Memory B cell (primary cell): ENCODE results near the gene TALDO1.

Experiments
- ATAC-seq: fragments of 150-1000 bp; cut with Tn5 transposase; 2 replicates; pipeline ENCODE4 v1.10.0; 2021; ENCODE audit warnings: low read depth, mild to moderate bottlenecking, moderate library complexity
- DNase-seq, 2 donors: peaks; one replicate each; pipeline ENCODE4 v3.0.0; 2022; ENCODE audit warnings: low spot score in 2 of 2
- H3K27ac Mint-ChIP-seq: one replicate; pipeline ENCODE4 v1.8.0; 2022; ENCODE audit warnings: mild to moderate bottlenecking, moderate library complexity, mixed read lengths
- H3K27me3 Mint-ChIP-seq: one replicate; pipeline ENCODE4 v1.8.0; 2022; ENCODE audit warnings: mixed read lengths
- H3K36me3 Mint-ChIP-seq: one replicate; pipeline ENCODE4 v1.8.0; 2022; ENCODE audit warnings: mild to moderate bottlenecking, mixed read lengths
- H3K4me1 Mint-ChIP-seq: one replicate; pipeline ENCODE4 v1.8.0; 2022; ENCODE audit warnings: mixed read lengths
- H3K4me3 Mint-ChIP-seq: one replicate; pipeline ENCODE4 v1.8.0; 2022; ENCODE audit warnings: mild to moderate bottlenecking, moderate library complexity, mixed read lengths
- H3K9me3 Mint-ChIP-seq: one replicate; pipeline ENCODE4 v1.8.0; 2022; ENCODE audit warnings: mixed read lengths

TALDO1 gene

DNA sequence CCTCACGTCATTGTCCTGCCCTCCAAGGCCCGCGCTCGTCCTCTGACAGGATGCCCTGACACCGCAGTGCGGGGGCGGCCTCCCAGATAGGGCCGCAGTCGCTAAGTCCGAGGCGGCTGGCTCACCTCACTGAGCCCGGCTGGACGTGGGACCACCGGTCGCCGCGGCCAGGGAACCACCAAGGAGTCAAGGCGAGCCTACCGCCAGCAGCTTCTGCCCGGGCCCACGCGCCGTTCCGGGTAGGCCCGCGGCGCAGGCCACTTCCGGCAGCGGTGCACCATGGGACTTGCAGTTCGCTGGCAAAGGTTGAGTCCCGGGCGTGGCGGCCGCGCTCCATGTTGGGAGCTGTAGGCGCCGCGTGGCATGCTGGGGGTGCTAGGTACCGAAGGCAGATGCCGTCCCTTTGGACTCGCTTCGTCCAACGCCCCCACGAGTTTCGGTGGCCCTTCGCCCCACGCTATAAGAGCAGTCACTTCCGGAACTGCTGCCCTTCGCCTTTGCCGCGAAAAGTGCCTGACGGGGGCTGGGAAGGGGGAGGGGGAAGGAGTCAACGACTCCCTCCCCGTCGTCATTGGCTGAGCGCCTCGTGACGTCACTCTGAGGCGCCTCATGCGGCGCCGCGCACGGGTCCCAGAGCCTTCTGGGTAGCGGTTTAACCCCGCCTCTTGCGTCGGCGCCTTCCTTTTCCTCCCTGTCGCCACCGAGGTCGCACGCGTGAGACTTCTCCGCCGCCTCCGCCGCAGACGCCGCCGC, 62.2 kb downstream of the TALDO1 start, which contains the start of gene RPLP2:
Gene RPLP2, plus strand, starts transcription at position 681 of the 753 bp plus-strand sequence. CDS start 268 bp downstream, outside the sequence.
- peak within 1 kb of the TSS; percentile 94 for H3K4me3 Mint-ChIP-seq
- peaks cover 8% of the 10 kb centered on the region for H3K36me3 Mint-ChIP-seq
- H3K9me3 Mint-ChIP-seq = no peaks in the 10 kb centered on the region
- DNase-seq = peak; percentile 96 to 99
- ATAC-seq = peak; percentile 82
- no peaks in the 10 kb centered on the region for H3K27me3 Mint-ChIP-seq
- peak within 1 kb of the TSS; percentile 96 for H3K27ac Mint-ChIP-seq
- peaks cover 20% of the 10 kb centered on the region for H3K4me1 Mint-ChIP-seq

- H3K4me3 Mint-ChIP-seq = peak overlapping the region; percentile 94
- H3K27me3 Mint-ChIP-seq = no peaks in the 10 kb centered on the region
- DNase-seq = no peak
- peaks cover 18% of the 10 kb centered on the region for H3K4me1 Mint-ChIP-seq
- H3K9me3 Mint-ChIP-seq = no peaks in the 10 kb centered on the region
- peak; percentile 13 for ATAC-seq
- H3K36me3 Mint-ChIP-seq = peaks cover 8% of the 10 kb centered on the region
- H3K27ac Mint-ChIP-seq = peak overlapping the region; percentile 96
Measured at GRCh38 chr11:810040-810567, 62.8 kb downstream of the TALDO1 start.

DNA sequence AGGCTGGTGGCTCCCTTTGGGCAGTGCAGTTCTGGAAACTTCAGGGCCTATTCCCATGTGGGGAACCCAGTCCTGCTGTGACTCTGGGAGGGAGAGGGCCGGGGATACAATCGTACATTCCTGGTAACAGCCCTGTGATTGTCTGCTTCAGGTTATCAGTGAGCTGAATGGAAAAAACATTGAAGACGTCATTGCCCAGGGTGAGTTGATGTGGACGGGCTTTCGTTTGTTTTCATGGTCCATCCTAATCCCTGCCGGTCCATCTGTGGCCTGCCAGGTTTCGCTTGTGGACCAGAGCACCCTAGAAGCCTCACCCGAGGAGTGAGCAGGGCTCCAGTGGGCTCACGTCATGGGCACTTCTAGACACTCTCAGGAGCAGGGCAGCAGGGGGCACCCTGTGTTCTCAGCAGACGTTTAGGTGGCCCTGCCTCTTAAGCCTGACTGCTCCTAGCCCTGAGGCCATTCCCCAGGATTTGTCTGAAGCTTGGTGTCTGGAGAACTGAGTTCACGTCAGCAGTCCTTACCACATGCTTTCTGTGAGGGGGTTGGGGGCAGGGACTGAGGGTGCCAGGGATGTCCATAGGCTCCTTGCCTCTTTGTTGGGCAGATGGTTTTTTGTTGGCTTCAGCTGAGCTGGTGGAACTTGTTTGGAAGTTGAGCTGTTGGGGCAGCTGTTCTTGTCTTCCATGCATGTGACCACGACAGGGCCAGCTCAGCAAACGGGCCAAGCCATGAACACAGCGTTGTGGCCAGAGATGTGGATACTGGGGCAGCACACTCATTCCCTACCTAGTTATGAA, 64.4 kb downstream of the TALDO1 start:
- no peaks in the 10 kb centered on the region for H3K27me3 Mint-ChIP-seq
- DNase-seq (no peak), ATAC-seq (no peak)
- H3K4me3 Mint-ChIP-seq = peak overlapping the region; percentile 94
- H3K4me1 Mint-ChIP-seq = peaks cover 13% of the 10 kb centered on the region
- H3K27ac Mint-ChIP-seq = peak overlapping the region; percentile 60
- no peaks in the 10 kb centered on the region for H3K9me3 Mint-ChIP-seq
- H3K36me3 Mint-ChIP-seq = peaks cover 8% of the 10 kb centered on the region

DNA sequence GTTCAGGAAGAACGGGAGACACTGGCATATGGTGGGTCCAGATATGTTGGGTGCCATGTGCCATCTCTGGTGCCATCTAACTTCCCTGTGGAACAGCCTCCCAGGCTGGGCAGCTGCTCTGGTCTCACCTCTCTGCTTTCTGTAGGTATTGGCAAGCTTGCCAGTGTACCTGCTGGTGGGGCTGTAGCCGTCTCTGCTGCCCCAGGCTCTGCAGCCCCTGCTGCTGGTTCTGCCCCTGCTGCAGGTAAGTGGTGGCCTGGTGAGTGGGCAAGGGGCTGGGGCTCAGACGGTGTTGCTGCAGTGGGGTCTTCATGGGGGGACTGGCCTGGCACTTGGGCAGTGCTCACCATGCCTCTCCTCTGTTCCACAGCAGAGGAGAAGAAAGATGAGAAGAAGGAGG, 65.1 kb downstream of the TALDO1 start:
- peak overlapping the region; percentile 31 for H3K27ac Mint-ChIP-seq
- H3K4me1 Mint-ChIP-seq = peaks cover 13% of the 10 kb centered on the region
- no peak overlapping the region for H3K4me3 Mint-ChIP-seq
- ATAC-seq (no peak), DNase-seq (no peak)
- peaks cover 8% of the 10 kb centered on the region for H3K36me3 Mint-ChIP-seq
- no peaks in the 10 kb centered on the region for H3K9me3 Mint-ChIP-seq
- no peaks in the 10 kb centered on the region for H3K27me3 Mint-ChIP-seq

DNA sequence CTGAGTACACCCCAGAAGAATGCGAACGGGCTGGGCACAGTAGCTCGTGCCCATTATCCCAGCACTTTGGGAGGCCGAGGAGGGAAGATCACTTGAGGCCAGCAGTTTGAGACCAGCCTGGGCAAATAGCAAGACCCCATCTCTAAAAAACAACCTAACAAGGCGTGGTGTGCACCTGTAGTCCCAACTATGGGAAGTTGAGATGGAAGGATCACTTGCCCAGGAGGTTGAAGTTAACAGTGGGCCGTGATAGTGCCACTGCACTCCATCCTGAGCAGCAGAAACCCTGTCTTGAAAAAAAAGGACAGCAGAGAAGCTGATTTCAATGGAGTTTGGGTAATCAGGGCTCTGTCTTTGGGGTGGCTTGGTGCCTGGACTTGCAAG, 65.8 kb downstream of the TALDO1 start:
- ATAC-seq (no peak), DNase-seq (no peak)
- no peak overlapping the region for H3K4me3 Mint-ChIP-seq
- no peak overlapping the region for H3K27ac Mint-ChIP-seq
- peaks cover 10% of the 10 kb centered on the region for H3K4me1 Mint-ChIP-seq
- no peaks in the 10 kb centered on the region for H3K9me3 Mint-ChIP-seq
- no peaks in the 10 kb centered on the region for H3K27me3 Mint-ChIP-seq
- H3K36me3 Mint-ChIP-seq = peaks cover 8% of the 10 kb centered on the region

DNA sequence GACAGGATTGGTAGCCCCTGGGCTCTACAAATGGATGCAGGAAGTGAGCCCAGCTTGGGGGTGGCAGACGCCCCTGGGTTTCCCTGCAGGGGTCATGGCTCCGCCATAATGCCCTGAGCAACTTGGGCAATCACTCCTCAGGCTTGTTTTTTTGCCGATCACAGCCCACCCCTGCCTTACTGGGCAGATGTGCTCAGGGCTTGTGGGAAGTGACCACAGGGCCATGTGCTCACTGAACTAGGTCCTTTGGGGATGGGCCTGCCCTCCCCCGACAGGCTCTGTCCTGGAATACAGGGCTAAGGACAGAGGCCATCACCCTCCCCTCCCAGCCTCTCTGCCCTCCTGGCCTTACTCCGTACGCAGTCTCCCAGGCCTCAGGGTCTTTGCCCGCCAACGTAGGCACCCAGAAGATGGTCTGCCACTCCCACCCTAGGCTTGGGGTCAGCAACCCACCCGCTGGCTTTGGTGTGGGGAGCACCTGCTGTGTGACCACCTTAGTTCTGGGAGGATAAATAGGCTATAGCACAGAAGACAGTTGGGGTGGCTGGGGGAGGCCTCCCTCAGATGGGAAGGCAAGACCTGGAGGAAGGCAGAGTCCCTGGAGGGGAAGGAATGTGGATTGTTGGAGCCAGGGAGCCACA, 66.3 kb downstream of the TALDO1 start:
- Mint-ChIP-seq H3K4me1 (peaks cover 11% of the 10 kb centered on the region), H3K36me3 (peaks cover 8% of the 10 kb centered on the region), H3K4me3 (no peak overlapping the region), H3K27me3 (no peaks in the 10 kb centered on the region), H3K27ac (no peak overlapping the region), H3K9me3 (no peaks in the 10 kb centered on the region)
- no peak for DNase-seq
- ATAC-seq = no peak
